Aortic smooth muscle cell (primary cell): ENCODE data around the gene CMTM6. TPM values are rescaled to one million over a fixed set of nuclear protein-coding genes. Genes with fewer than 3 reads are reported as not detected.

ENCODE experiments used
- total RNA-seq: library from RNA; depleted of rRNA; stranded (reverse); fragments of >200 nt; gene quantifications from 2 replicates; pipeline ENCODE4 v1.2.3, GENCODE V29; 2014

CMTM6 gene, protein sequence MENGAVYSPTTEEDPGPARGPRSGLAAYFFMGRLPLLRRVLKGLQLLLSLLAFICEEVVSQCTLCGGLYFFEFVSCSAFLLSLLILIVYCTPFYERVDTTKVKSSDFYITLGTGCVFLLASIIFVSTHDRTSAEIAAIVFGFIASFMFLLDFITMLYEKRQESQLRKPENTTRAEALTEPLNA
- 106 and 107 TPM in 2 replicates for total RNA-seq

DNA sequence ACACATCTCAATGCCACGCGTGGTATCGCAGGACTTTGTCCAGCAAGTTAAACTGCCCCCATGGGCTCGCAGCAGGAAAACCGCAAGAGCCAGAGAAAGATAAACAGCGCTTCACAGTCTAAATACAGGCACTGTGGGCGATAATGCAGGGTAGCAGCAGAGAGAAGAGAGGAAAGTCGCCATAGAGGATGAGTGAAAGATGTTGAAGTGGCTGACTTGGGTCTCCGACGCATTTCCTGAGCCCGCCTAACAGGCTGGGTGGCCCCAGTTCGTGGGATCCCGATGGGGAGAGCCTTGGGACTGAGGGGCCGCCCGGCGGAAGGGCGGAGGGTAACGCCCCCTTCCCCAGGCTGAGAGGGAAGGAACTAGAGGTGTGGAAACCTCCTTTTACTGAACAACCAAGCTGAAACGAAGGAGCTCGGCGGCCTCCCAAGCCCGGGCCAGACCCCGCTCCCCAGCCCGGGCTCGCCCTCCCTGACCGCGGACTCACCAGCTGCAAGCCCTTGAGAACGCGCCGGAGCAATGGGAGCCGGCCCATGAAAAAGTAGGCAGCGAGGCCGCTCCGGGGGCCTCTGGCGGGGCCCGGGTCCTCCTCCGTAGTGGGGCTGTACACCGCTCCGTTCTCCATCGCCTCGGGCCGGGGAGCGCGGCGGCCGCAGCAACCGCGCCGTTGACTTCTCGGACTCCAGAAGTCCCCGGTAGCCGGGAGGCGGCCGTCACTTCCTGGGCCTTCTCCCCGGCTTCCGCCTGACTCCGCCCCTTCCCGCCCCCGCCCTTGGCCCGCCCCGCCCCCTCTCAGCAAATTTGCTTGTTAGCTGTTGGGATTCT lies at the start of gene CMTM6:
TSS of gene CMTM6 (minus strand) at position 735 of the 828 bp plus-strand sequence. CDS start at position 628, 107 bp downstream.

Other genes with a start within 250 kb of the CMTM6 start
- 6.9 and 7.1 TPM in 2 replicates for gene CMTM7, start 111.0 kb downstream of the CMTM6 start, total RNA-seq
- gene DYNC1LI1, start 68.0 kb upstream of the CMTM6 start, total RNA-seq, result 36.7 and 39.7 TPM in 2 replicates
- 24.1 and 30.5 TPM in 2 replicates for gene CNOT10, start 182.3 kb upstream of the CMTM6 start, total RNA-seq